HAP-1 (cell line): Measurements from ENCODE around the gene UCP2.

Source experiments
- DNase-seq, 2 experiments: peaks; one replicate each; pipeline ENCODE4 v3.0.0-alpha.2; 2016 to 2020; ENCODE audit warnings: low spot score in 2 of 2
- H3K27me3 ChIP-seq: fragments of 250-450 bp; sonication (Bioruptor Pico); 2 replicates; pipeline ENCODE4 v1.5.1; 2020; ENCODE audit warnings: low read depth, mild to moderate bottlenecking, moderate library complexity
- H3K36me3 ChIP-seq: fragments of 250-450 bp; sonication (Bioruptor Pico); replicated peaks from 2 replicates; pipeline ENCODE4 v1.5.1; 2020; ENCODE audit warnings: mild to moderate bottlenecking
- H3K4me1 ChIP-seq: fragments of 250-450 bp; sonication (Bioruptor Pico); 2 replicates; pipeline ENCODE4 v1.5.1; 2020; ENCODE audit warnings: mild to moderate bottlenecking
- H3K4me3 ChIP-seq: fragments of 250-450 bp; sonication (Bioruptor Pico); 2 replicates; pipeline ENCODE4 v1.5.1; 2020; ENCODE audit warnings: mild to moderate bottlenecking, moderate library complexity
- H3K9me3 ChIP-seq: fragments of 250-450 bp; sonication (Bioruptor Pico); 2 replicates; pipeline ENCODE4 v1.5.1; 2020; ENCODE audit warnings: mild to moderate bottlenecking, moderate library complexity
- in situ Hi-C: fragments of 300-500 bp; cut with MboI; formaldehyde crosslinking; loops from 3 replicates; pipeline ENCODE4 v1.14.3; 2020; ENCODE audit warnings: low sequenced_read_pairs, inconsistent platforms, mixed read lengths

The UCP2 gene

GRCh38 chr11:73982595-73982989, at the start of gene UCP2:
Gene UCP2, minus strand, starts transcription at chr11:73982843. Its CDS starts 4,465 bp downstream, at chr11:73978378.
- Histone ChIP-seq H3K4me3 (peak within 1 kb of the TSS; percentile 72), H3K9me3 (no peaks in the 10 kb centered on the region), H3K36me3 (peaks cover 33% of the 10 kb centered on the region), H3K4me1 (peaks cover 17% of the 10 kb centered on the region), H3K27me3 (no peaks in the 10 kb centered on the region)
- in situ Hi-C loops = no loop called here
- peak in 1 of 2 experiments; percentile 94 for DNase-seq

GRCh38 chr11:74030723-74031676, 48.4 kb upstream of the UCP2 start:
- no peak for DNase-seq
- H3K9me3 ChIP-seq = no peaks in the 10 kb centered on the region
- H3K4me3 ChIP-seq = no peak overlapping the region
- H3K27me3 ChIP-seq = no peaks in the 10 kb centered on the region
- H3K36me3 ChIP-seq = peaks cover 9% of the 10 kb centered on the region; the same call in 1 of the 2 replicates
- in situ Hi-C loops = no loop called here
- no peaks in the 10 kb centered on the region for H3K4me1 ChIP-seq

- H3K4me3 ChIP-seq = no peak overlapping the region
- no peaks in the 10 kb centered on the region for H3K27me3 ChIP-seq
- no peak for DNase-seq
- H3K36me3 ChIP-seq = no peaks in the 10 kb centered on the region
- no peaks in the 10 kb centered on the region for H3K9me3 ChIP-seq
- no peaks in the 10 kb centered on the region for H3K4me1 ChIP-seq
- in situ Hi-C loops = no loop called here
Observed at GRCh38 chr11:74025467-74026166, 43.0 kb upstream of the UCP2 start.

- DNase-seq = no peak
- Histone ChIP-seq H3K36me3 (no peaks in the 10 kb centered on the region; the same call in 1 of the 2 replicates), H3K27me3 (no peaks in the 10 kb centered on the region), H3K4me3 (no peak overlapping the region), H3K9me3 (no peaks in the 10 kb centered on the region), H3K4me1 (no peaks in the 10 kb centered on the region)
- in situ Hi-C loops = no loop called here
Observed at GRCh38 chr11:74024261-74025029, 41.8 kb upstream of the UCP2 start.

GRCh38 chr11:74023276-74023675, 40.6 kb upstream of the UCP2 start:
- no peak for DNase-seq
- no peaks in the 10 kb centered on the region; the same call in 1 of the 2 replicates for H3K36me3 ChIP-seq
- in situ Hi-C loops = no loop called here
- H3K27me3 ChIP-seq = no peaks in the 10 kb centered on the region
- H3K9me3 ChIP-seq = no peaks in the 10 kb centered on the region
- no peaks in the 10 kb centered on the region for H3K4me1 ChIP-seq
- no peak overlapping the region for H3K4me3 ChIP-seq

GRCh38 chr11:74022546-74022945, 39.9 kb upstream of the UCP2 start:
- in situ Hi-C loops = no loop called here
- Histone ChIP-seq H3K9me3 (no peaks in the 10 kb centered on the region), H3K4me1 (no peaks in the 10 kb centered on the region), H3K36me3 (no peaks in the 10 kb centered on the region; the same call in 1 of the 2 replicates), H3K4me3 (no peak overlapping the region), H3K27me3 (no peaks in the 10 kb centered on the region)
- no peak for DNase-seq

- H3K27me3 ChIP-seq = no peaks in the 10 kb centered on the region
- DNase-seq = no peak
- H3K9me3 ChIP-seq = no peaks in the 10 kb centered on the region
- H3K4me1 ChIP-seq = no peaks in the 10 kb centered on the region
- in situ Hi-C loops = no loop called here
- H3K4me3 ChIP-seq = no peak overlapping the region
- H3K36me3 ChIP-seq = no peaks in the 10 kb centered on the region; the same call in 1 of the 2 replicates
Observed at GRCh38 chr11:74021998-74022397, 39.4 kb upstream of the UCP2 start.

- in situ Hi-C loops = no loop called here
- Histone ChIP-seq H3K36me3 (peaks cover 3% of the 10 kb centered on the region), H3K4me1 (no peaks in the 10 kb centered on the region)
Observed at GRCh38 chr11:74020539-74020938, 37.9 kb upstream of the UCP2 start.

GRCh38 chr11:74019860-74020259, 37.2 kb upstream of the UCP2 start:
- in situ Hi-C loops = no loop called here
- Histone ChIP-seq H3K4me3 (no peak overlapping the region), H3K4me1 (no peaks in the 10 kb centered on the region), H3K27me3 (no peaks in the 10 kb centered on the region), H3K36me3 (peaks cover 3% of the 10 kb centered on the region), H3K9me3 (no peaks in the 10 kb centered on the region)
- no peak for DNase-seq

More at GRCh38 chr11:74020539-74020938, 37.9 kb upstream of the UCP2 start:
- Histone ChIP-seq H3K9me3 (no peaks in the 10 kb centered on the region), H3K4me3 (no peak overlapping the region), H3K27me3 (no peaks in the 10 kb centered on the region)
- DNase-seq = no peak

GRCh38 chr11:74019104-74019738, 36.6 kb upstream of the UCP2 start:
- in situ Hi-C loops = no loop called here
- no peaks in the 10 kb centered on the region for H3K27me3 ChIP-seq
- no peaks in the 10 kb centered on the region for H3K4me1 ChIP-seq
- H3K4me3 ChIP-seq = no peak overlapping the region
- DNase-seq = no peak
- H3K36me3 ChIP-seq = peaks cover 3% of the 10 kb centered on the region
- H3K9me3 ChIP-seq = no peaks in the 10 kb centered on the region

- DNase-seq = no peak
- in situ Hi-C loops = no loop called here
- Histone ChIP-seq H3K27me3 (no peaks in the 10 kb centered on the region), H3K4me1 (no peaks in the 10 kb centered on the region), H3K36me3 (peaks cover 3% of the 10 kb centered on the region), H3K9me3 (no peaks in the 10 kb centered on the region), H3K4me3 (no peak overlapping the region)
Observed at GRCh38 chr11:74018331-74019005, 35.8 kb upstream of the UCP2 start.

GRCh38 chr11:74017631-74018030, 35.0 kb upstream of the UCP2 start:
- Histone ChIP-seq H3K4me1 (no peaks in the 10 kb centered on the region), H3K36me3 (peaks cover 3% of the 10 kb centered on the region), H3K27me3 (no peaks in the 10 kb centered on the region), H3K4me3 (no peak overlapping the region), H3K9me3 (no peaks in the 10 kb centered on the region)
- in situ Hi-C loops = no loop called here
- DNase-seq = no peak
